ENCODE measurements around the gene IPO5. TPM values are rescaled to one million over a fixed set of nuclear protein-coding genes. Genes with fewer than 3 reads are reported as not detected.

IPO5 gene
- polyA plus RNA-seq, 1 of the 3 experiments (the other 2 are of a cell fraction) = 77.1 TPM

GRCh38 chr13:98068521-98068920 lies 115.0 kb downstream of the IPO5 start:
- Histone ChIP-seq H4K20me1 (ENCODE audit: insufficient read depth) (no peaks in the 10 kb centered on the region), H2AFZ (ENCODE audit: low read depth) (no peak overlapping the region), H3K4me1 (ENCODE audit: control insufficient read depth in 1 of 2, insufficient read depth in 2 of 2, low read depth in 1 of 2, low read length in 1 of 2) (peaks cover 0 to 6% of the 10 kb centered on the region in 2 experiments; a peak in 1 of 4 replicates), H3K4me2 (no peak overlapping the region), H3K9me3 (no peaks in the 10 kb centered on the region), H3K27ac (ENCODE audit: low read depth in 2 of 2, low read length in 1 of 2) (no peak overlapping the region), H3K9me2 (no peaks in the 10 kb centered on the region), H3K27me3 (ENCODE audit: insufficient read depth) (no peaks in the 10 kb centered on the region), H3K4me3 (ENCODE audit: low read depth in 2 of 2, low read length in 1 of 2) (no peak overlapping the region), H3K9ac (no peak overlapping the region), H3K36me3 (replicated peaks in 1 of 2; ENCODE audit: control insufficient read depth in 1 of 2, insufficient read depth in 2 of 2, low read length in 1 of 2) (no peaks in the 10 kb centered on the region), H3F3A (replicated peaks; ENCODE audit: insufficient read depth) (no peaks in the 10 kb centered on the region), H3K79me2 (ENCODE audit: insufficient read depth) (no peaks in the 10 kb centered on the region)
- POLR2A ChIA-PET = no interaction called here
- no peak for TF ChIP-seq IRF3 (IDR thresholded peaks at IDR 0.05; ENCODE audit: low read depth, low read length)
- CTCF ChIA-PET = interaction anchor here (0.8 to 1.0 kb wide), 2 partner anchors 26 to 585 kb away, joined by 3 to 4 read pairs; no protein-coding TSS in a partner anchor
- no peak for DNase-seq
- WGBS (ENCODE audit: low lambda C conversion rate) = 83% methylated on average over 9 of the region's 9 CpGs

GRCh38 chr13:98069985-98070384 lies 116.5 kb downstream of the IPO5 start:
- TF ChIP-seq IRF3 (IDR thresholded peaks at IDR 0.05; ENCODE audit: low read depth, low read length) = no peak
- no peak for TF ChIP-seq FOSL2 (IDR thresholded peaks at IDR 0.05; ENCODE audit: borderline replicate concordance, low read depth)
- no peak for TF ChIP-seq JUND (IDR thresholded peaks at IDR 0.05)
- TF ChIP-seq PBX3 (IDR thresholded peaks at IDR 0.05) = no peak
- TF ChIP-seq POLR2AphosphoS5 (IDR thresholded peaks at IDR 0.05; ENCODE audit: low read depth, low read length) = no peak
- TF ChIP-seq RAD21 (IDR thresholded peaks at IDR 0.05; ENCODE audit: low read length) = no peak
- TF ChIP-seq GATA2 (CRISPR knock-in tag; IDR thresholded peaks at IDR 0.05) = no peak
- no peak for TF ChIP-seq MAX (IDR thresholded peaks at IDR 0.05; ENCODE audit: low read depth)
- no peak for TF ChIP-seq NFIC (IDR thresholded peaks at IDR 0.05; ENCODE audit: borderline replicate concordance)
- no peak for TF ChIP-seq MXI1 (IDR thresholded peaks at IDR 0.05; ENCODE audit: low read depth, low read length)
- TF ChIP-seq SIN3A (IDR thresholded peaks at IDR 0.05; ENCODE audit: borderline replicate concordance, low read depth, low read length) = no peak
- no peak for TF ChIP-seq ELF1 (IDR thresholded peaks at IDR 0.05)
- no peak for TF ChIP-seq TAF1 (IDR thresholded peaks at IDR 0.05; ENCODE audit: borderline replicate concordance, low read depth, low read length)
- no peak for TF ChIP-seq YY1 (IDR thresholded peaks at IDR 0.05; ENCODE audit: low read depth)
- TF ChIP-seq SMC3 (IDR thresholded peaks at IDR 0.05; ENCODE audit: low read depth, low read length) = no peak
- TF ChIP-seq USF1 (IDR thresholded peaks at IDR 0.05; ENCODE audit: borderline replicate concordance, low read depth) = no peak
- TF ChIP-seq FOXJ3 (CRISPR knock-in tag; IDR thresholded peaks at IDR 0.05) = no peak
- TF ChIP-seq RFX5 (IDR thresholded peaks at IDR 0.05; ENCODE audit: low read length) = no peak
- Histone ChIP-seq H3K27ac (ENCODE audit: low read depth in 2 of 2, low read length in 1 of 2) (no peak overlapping the region), H3F3A (replicated peaks; ENCODE audit: insufficient read depth) (no peaks in the 10 kb centered on the region), H3K9me3 (no peaks in the 10 kb centered on the region), H3K4me1 (ENCODE audit: control insufficient read depth in 1 of 2, insufficient read depth in 2 of 2, low read depth in 1 of 2, low read length in 1 of 2) (peaks cover 0 to 4% of the 10 kb centered on the region in 2 experiments; a peak in 1 of 4 replicates), H4K20me1 (ENCODE audit: insufficient read depth) (no peaks in the 10 kb centered on the region), H2AFZ (ENCODE audit: low read depth) (no peak overlapping the region), H3K79me2 (ENCODE audit: insufficient read depth) (no peaks in the 10 kb centered on the region), H3K4me3 (ENCODE audit: low read depth in 2 of 2, low read length in 1 of 2) (no peak overlapping the region), H3K27me3 (ENCODE audit: insufficient read depth) (no peaks in the 10 kb centered on the region), H3K4me2 (no peak overlapping the region), H3K36me3 (replicated peaks in 1 of 2; ENCODE audit: control insufficient read depth in 1 of 2, insufficient read depth in 2 of 2, low read length in 1 of 2) (no peaks in the 10 kb centered on the region), H3K9me2 (no peaks in the 10 kb centered on the region), H3K9ac (no peak overlapping the region)
- ChIA-PET CTCF (no interaction called here), POLR2A (no interaction called here)
- WGBS (ENCODE audit: low lambda C conversion rate) = 51% methylated on average over 1 of the region's 1 CpG
- DNase-seq = no peak

All from SK-N-SH (cell line).